Measurements from ENCODE around the gene PACS1. TPM values are rescaled to one million over a fixed set of nuclear protein-coding genes. Genes with fewer than 3 reads are reported as not detected.

The PACS1 gene
- polyA plus RNA-seq, 1 of the 3 experiments (the other 2 are of a cell fraction), result 37.3 TPM

DNA sequence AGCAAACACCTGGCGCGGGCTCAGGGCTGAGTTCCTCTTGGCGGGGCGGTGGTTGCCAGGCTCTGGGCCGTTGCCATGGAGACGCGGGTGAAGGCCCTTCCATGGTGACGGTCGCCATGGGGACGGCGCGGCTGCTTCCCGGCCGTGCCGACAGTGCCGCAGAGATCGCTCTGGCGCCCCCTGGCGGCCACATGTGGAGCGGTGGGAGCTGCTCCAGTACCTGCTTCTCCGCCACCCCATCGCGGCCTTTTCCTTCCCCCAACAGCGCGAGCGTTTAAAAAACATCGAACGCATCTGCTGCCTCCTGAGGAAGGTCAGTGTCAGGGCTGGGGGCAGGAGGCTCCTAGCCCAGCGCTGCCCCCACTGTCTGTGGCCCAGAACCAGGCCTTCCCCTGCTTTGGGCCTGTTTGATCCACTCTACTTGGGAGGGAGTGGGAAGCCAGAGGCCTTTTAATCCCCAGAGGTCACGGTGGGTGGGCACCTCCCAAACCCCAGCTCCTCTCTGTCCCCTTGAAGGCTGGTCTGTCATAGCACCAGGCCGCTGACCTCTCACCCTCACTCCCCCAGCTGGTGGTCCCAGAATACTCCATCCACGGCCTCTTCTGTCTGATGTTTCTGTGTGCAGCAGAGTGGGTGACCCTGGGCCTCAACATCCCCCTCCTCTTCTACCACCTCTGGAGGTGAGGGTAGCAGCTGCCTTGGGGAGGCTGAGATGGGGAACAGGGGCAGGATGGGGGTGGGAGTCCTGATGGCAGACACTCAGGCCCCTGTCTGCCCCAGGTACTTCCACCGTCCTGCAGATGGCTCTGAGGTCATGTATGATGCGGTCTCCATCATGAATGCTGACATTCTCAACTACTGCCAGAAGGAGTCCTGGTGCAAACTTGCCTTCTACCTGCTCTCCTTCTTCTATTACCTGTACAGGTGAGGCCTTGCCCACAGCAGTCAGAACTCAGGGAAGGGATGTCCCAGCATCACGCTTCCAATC, 212.7 kb downstream of the PACS1 start:
- 31% methylated on average over 13 of the region's 35 CpGs for WGBS (ENCODE audit: low lambda C conversion rate)
- DNase-seq, result peak; percentile 98
- Histone ChIP-seq H3K36me3 (replicated peaks in 1 of 2; ENCODE audit: control insufficient read depth in 1 of 2, insufficient read depth in 2 of 2, low read length in 1 of 2) (peaks cover 0 to 36% of the 10 kb centered on the region in 2 experiments), H3K9me2 (no peaks in the 10 kb centered on the region), H3F3A (replicated peaks; ENCODE audit: insufficient read depth) (peaks cover 16% of the 10 kb centered on the region), H3K4me2 (no peak overlapping the region), H3K4me3 (ENCODE audit: low read depth in 2 of 2, low read length in 1 of 2) (peak overlapping the region in 1 of 2 experiments; percentile 48; a peak in 2 of 4 replicates), H3K9me3 (no peaks in the 10 kb centered on the region), H3K9ac (no peak overlapping the region), H3K4me1 (ENCODE audit: control insufficient read depth in 1 of 2, insufficient read depth in 2 of 2, low read depth in 1 of 2, low read length in 1 of 2) (peaks cover 0 to 55% of the 10 kb centered on the region in 2 experiments; a peak in 1 of 4 replicates), H2AFZ (ENCODE audit: low read depth) (no peak overlapping the region), H3K27me3 (ENCODE audit: insufficient read depth) (no peaks in the 10 kb centered on the region), H3K27ac (ENCODE audit: low read depth in 2 of 2, low read length in 1 of 2) (peak overlapping the region; percentile 47 to 57; a peak in 3 of 4 replicates), H3K79me2 (ENCODE audit: insufficient read depth) (peaks cover 26% of the 10 kb centered on the region; the same call in 1 of the 2 replicates), H4K20me1 (ENCODE audit: insufficient read depth) (peaks cover 18% of the 10 kb centered on the region)
- ChIA-PET POLR2A (interaction anchor here (0.7 to 1.3 kb wide), 3 partner anchors 15 to 30 kb away, joined by 3 to 4 read pairs (median 3); no protein-coding TSS in a partner anchor), CTCF (interaction anchor here (0.6 to 8.2 kb wide), 27 partner anchors 8 to 262 kb away, joined by 3 to 111 read pairs (median 3); partner anchors contain the start of genes BRMS1, RAB1B, RIN1 and TMEM151A)
- TF ChIP-seq FOXJ3 (CRISPR knock-in tag; IDR thresholded peaks at IDR 0.05) (no peak), NFIC (IDR thresholded peaks at IDR 0.05; ENCODE audit: borderline replicate concordance) (no peak), EZH2phosphoT487 (IDR thresholded peaks at IDR 0.05; ENCODE audit: borderline replicate concordance, low read depth) (no peak), MEF2A (IDR thresholded peaks at IDR 0.05; ENCODE audit: borderline replicate concordance, low read depth) (no peak), GABPA (IDR thresholded peaks at IDR 0.05; ENCODE audit: low read depth) (no peak), RXRA (IDR thresholded peaks at IDR 0.05; ENCODE audit: borderline replicate concordance, low read depth) (no peak), CHD2 (IDR thresholded peaks at IDR 0.05; ENCODE audit: low read length, partially characterized antibody) (peak; percentile 58), FOSL2 (IDR thresholded peaks at IDR 0.05; ENCODE audit: borderline replicate concordance, low read depth) (no peak), TCF12 (IDR thresholded peaks at IDR 0.05) (no peak), NRF1 (IDR thresholded peaks at IDR 0.05; ENCODE audit: low read depth, low read length) (no peak), RCOR1 (IDR thresholded peaks at IDR 0.05; ENCODE audit: low read length) (peak; percentile 65), MXI1 (IDR thresholded peaks at IDR 0.05; ENCODE audit: low read depth, low read length) (peak; percentile 100), GATA2 (CRISPR knock-in tag; IDR thresholded peaks at IDR 0.05) (no peak), SIN3A (IDR thresholded peaks at IDR 0.05; ENCODE audit: borderline replicate concordance, low read depth, low read length) (peak; percentile 58; the same call in 1 of the 2 replicates), ELF1 (IDR thresholded peaks at IDR 0.05) (no peak), POLR2AphosphoS5 (IDR thresholded peaks at IDR 0.05; ENCODE audit: low read depth, low read length) (no peak), FOXM1 (IDR thresholded peaks at IDR 0.05; ENCODE audit: low read depth) (0 out of 2 replicates have a peak, but pooled peaks have one; percentile 17), JUND (IDR thresholded peaks at IDR 0.05) (no peak), TAF1 (IDR thresholded peaks at IDR 0.05; ENCODE audit: borderline replicate concordance, low read depth, low read length) (no peak), RFX5 (IDR thresholded peaks at IDR 0.05; ENCODE audit: low read length) (peak; percentile 80), YY1 (IDR thresholded peaks at IDR 0.05; ENCODE audit: low read depth) (no peak)
- TF ChIP-seq, protein P1, sequence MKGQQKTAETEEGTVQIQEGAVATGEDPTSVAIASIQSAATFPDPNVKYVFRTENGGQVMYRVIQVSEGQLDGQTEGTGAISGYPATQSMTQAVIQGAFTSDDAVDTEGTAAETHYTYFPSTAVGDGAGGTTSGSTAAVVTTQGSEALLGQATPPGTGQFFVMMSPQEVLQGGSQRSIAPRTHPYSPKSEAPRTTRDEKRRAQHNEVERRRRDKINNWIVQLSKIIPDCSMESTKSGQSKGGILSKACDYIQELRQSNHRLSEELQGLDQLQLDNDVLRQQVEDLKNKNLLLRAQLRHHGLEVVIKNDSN (IDR thresholded peaks at IDR 0.05; ENCODE audit: borderline replicate concordance, low read depth), result no peak
- TF ChIP-seq, protein P2, sequence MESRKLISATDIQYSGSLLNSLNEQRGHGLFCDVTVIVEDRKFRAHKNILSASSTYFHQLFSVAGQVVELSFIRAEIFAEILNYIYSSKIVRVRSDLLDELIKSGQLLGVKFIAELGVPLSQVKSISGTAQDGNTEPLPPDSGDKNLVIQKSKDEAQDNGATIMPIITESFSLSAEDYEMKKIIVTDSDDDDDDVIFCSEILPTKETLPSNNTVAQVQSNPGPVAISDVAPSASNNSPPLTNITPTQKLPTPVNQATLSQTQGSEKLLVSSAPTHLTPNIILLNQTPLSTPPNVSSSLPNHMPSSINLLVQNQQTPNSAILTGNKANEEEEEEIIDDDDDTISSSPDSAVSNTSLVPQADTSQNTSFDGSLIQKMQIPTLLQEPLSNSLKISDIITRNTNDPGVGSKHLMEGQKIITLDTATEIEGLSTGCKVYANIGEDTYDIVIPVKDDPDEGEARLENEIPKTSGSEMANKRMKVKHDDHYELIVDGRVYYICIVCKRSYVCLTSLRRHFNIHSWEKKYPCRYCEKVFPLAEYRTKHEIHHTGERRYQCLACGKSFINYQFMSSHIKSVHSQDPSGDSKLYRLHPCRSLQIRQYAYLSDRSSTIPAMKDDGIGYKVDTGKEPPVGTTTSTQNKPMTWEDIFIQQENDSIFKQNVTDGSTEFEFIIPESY (IDR thresholded peaks at IDR 0.05; ENCODE audit: borderline replicate concordance, low read depth), result no peak
- TF ChIP-seq, protein P3, sequence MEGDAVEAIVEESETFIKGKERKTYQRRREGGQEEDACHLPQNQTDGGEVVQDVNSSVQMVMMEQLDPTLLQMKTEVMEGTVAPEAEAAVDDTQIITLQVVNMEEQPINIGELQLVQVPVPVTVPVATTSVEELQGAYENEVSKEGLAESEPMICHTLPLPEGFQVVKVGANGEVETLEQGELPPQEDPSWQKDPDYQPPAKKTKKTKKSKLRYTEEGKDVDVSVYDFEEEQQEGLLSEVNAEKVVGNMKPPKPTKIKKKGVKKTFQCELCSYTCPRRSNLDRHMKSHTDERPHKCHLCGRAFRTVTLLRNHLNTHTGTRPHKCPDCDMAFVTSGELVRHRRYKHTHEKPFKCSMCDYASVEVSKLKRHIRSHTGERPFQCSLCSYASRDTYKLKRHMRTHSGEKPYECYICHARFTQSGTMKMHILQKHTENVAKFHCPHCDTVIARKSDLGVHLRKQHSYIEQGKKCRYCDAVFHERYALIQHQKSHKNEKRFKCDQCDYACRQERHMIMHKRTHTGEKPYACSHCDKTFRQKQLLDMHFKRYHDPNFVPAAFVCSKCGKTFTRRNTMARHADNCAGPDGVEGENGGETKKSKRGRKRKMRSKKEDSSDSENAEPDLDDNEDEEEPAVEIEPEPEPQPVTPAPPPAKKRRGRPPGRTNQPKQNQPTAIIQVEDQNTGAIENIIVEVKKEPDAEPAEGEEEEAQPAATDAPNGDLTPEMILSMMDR (IDR thresholded peaks at IDR 0.05), result peak; percentile 95
- TF ChIP-seq, protein P4, sequence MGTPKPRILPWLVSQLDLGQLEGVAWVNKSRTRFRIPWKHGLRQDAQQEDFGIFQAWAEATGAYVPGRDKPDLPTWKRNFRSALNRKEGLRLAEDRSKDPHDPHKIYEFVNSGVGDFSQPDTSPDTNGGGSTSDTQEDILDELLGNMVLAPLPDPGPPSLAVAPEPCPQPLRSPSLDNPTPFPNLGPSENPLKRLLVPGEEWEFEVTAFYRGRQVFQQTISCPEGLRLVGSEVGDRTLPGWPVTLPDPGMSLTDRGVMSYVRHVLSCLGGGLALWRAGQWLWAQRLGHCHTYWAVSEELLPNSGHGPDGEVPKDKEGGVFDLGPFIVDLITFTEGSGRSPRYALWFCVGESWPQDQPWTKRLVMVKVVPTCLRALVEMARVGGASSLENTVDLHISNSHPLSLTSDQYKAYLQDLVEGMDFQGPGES (IDR thresholded peaks at IDR 0.05; ENCODE audit: low read depth, low read length), result no peak
- TF ChIP-seq, protein P5, sequence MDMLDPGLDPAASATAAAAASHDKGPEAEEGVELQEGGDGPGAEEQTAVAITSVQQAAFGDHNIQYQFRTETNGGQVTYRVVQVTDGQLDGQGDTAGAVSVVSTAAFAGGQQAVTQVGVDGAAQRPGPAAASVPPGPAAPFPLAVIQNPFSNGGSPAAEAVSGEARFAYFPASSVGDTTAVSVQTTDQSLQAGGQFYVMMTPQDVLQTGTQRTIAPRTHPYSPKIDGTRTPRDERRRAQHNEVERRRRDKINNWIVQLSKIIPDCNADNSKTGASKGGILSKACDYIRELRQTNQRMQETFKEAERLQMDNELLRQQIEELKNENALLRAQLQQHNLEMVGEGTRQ (IDR thresholded peaks at IDR 0.05; ENCODE audit: borderline replicate concordance, low read depth, low read length), result no peak

All from SK-N-SH (cell line).